Measurements from ENCODE around the gene STIM1.
"Not testable (repeated sequence)": the region's sequence is repeated elsewhere in the genome, so short reads cannot be mapped to it uniquely, and the experiment has no call there.

STIM1 gene

DNA sequence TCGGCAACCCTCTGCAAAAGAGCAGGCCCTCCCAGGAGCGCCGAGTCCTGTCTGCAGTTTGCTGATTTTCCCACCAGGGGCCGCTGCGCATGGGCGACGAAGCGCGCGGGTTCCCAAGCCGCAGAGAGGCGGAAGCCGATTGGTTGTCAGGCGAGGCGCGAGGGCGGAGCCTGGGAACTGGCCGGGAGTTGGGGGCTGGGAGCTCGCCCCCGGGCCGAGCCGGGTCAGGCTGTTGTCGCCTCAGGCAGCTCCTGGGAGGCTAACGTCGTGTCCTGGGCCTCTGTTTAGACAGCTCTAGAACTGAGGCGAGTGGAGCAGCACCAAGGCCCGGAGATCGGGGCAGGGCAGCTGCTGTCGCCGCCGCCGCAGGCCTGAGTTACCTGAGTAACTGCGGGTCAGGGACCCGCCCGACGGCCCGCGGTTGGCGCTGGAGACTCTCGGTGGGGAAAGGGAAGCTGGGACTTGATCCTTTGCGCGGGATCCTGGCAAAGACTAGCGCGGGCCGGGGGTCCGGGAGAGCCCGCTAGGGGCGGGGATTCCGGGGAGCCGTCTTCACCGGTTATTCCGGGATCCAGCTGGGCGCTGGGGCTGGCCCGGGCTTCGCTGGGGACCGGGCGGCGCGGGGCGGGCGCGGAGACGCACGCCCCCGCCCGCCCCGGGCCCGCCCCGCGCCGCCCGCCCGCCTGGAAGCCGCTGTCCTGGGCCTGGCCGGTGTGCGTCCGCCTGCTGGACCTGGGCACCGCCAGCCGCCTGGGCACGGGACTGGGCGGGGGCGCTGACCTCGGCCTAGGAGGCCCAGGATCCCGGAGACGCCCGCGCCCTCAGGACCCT is at the start of gene STIM1:
TSS of gene STIM1 (plus strand) at position 688 of the 831 bp plus-strand sequence. CDS start 607 bp downstream, outside the sequence.
- peak; percentile 96 for DNase-seq (ENCODE audit: low spot score)
- FAIRE-seq = no peak

DNA sequence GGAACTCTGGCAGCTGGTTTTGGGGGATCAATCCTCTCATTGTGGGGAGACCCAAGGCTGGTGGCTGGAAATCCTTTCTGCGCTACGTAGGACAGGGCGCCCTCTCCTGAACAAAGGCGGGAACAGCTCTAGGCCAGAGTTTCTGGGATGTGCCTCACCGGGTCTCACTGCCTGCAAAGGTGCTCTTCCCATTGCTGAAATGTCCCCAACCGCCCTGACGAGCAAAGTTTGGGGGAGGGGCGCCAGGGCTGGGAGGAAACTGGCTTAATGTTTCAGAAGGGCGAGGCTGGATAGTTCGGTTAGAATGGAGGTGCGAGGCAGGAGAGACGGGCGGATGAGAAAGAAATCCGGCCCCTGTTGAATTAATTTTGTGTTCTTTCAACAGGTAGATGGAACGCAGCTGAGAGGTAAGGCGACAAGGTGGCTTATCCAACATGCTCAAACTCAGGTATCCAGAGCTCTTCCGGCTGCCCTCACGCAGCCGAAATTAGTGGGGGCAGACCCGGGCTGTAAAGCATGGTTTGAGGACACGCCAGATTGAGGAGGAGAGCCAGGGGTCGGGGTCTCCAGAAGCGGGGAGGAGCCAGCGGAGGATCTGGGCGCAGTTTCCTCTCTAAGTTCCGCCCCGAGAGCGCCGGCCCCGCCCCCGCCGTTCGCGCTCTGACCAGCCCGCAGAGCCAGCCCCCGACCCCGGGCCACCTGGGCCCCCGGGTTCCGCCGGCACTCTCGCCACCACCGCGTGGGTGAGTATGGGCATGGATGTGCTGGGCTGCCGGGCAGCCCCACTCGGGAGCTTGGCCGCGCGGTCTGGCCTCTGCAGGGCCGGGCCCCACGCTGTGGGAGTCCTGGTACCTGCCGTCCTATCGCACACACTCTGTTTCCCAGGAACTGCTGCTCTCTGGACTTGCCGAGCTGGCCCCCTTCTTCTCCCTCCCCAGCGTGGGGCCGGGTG is 47.3 kb upstream of the STIM1 start, which contains the start of gene PGAP2:
TSS of gene PGAP2 (plus strand) at position 652 of the 952 bp plus-strand sequence. CDS start 2,700 bp downstream, outside the sequence.
- DNase-seq (ENCODE audit: low spot score) = peak; percentile 53
- FAIRE-seq = no peak

DNA sequence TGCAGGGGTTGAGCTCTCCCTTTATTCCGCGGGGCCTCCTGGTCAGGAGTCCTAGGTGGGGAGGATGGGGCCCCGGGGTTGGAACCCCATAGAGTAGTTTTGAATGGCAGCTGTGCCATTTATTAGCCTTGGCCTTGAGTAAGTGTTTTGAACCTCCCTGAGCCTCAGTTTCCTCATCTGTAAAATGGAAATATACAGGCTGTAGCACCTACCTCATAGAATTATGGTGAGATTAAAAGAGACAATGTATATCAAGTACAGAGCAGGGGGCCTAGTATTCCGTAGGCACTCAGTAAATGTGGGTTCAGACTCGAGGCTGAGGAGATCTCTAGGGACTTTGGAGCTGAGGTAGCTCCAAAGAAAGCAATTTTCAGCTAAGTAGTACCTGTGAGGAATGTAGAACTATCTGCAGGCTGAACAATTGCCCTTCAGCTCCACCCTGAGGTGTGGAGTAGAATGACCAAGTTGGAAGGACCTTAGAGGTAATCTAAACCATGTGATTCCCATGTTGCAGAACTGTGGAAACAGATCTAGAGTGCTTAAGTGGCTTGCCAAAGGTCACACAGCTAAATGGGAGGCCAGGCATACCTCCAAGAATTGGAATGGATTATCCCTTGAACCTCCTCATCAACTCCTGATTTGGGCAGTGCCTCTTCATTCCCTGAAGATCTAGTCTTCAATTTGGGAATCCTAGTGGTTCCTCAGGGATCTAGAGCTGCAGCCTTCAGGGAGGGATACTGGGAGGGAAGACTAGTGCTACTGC is 46.4 kb upstream of the STIM1 start:
- FAIRE-seq = no peak

DNA sequence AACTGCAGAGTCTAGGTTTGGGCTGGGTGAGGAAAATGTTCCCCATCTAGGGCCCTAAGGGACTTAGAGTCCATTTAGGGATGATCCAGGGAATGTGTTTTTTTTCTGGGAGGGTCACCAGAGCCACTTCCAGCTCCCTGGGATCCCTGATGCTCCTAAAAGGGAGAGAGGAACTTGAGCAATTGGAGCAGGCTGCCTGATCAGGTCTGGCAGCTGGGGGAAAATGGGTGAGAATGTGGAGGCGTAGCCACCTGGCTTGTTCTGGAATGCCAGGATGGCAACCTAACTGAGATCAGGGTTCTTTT is 45.9 kb upstream of the STIM1 start:
- FAIRE-seq = no peak

More for the DNA sequence above, 46.4 kb upstream of the STIM1 start:
- DNase-seq (ENCODE audit: low spot score) = peak; percentile 44

DNA sequence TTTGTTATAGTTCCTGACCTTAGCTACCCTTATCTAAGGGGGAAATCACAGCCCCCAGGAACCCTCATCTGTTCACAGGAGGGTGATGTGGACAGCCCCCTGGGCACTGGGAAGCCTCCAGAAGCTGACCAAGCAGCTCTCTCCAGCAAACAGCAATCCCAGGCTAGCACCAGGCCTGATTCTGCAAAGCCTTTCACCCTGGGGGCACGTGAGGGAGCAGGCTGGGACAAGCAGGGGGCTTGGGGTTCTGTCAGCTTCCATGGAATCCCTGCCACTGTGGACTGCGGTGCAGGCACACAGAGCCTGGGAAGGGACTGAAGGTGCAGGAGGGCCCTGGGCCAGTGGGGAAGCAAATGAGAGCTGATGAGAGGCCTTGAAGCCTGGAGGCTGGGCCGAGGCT is 45.0 kb upstream of the STIM1 start:
- no peak for FAIRE-seq
- no peak for DNase-seq (ENCODE audit: low spot score)

More for the DNA sequence above, 45.9 kb upstream of the STIM1 start:
- no peak for DNase-seq (ENCODE audit: low spot score)

DNA sequence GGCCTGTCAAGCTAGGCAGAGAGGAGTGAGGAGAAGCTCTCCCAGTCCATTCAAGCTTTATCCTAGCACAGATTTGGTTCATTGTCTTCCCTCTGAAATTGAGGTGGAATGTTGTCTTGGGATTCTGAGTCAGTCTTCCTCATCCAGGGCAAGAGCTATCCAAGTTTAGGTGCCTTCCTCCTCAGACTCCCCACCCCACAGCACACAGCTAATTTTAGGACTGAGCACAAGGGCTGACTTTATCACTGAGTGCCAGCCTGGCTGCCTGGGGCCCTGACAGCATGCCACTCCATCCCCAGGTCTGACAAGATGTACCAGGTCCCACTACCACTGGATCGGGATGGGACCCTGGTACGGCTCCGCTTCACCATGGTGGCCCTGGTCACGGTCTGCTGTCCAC is 44.5 kb upstream of the STIM1 start:
- DNase-seq (ENCODE audit: low spot score) = no peak
- FAIRE-seq = no peak

DNA sequence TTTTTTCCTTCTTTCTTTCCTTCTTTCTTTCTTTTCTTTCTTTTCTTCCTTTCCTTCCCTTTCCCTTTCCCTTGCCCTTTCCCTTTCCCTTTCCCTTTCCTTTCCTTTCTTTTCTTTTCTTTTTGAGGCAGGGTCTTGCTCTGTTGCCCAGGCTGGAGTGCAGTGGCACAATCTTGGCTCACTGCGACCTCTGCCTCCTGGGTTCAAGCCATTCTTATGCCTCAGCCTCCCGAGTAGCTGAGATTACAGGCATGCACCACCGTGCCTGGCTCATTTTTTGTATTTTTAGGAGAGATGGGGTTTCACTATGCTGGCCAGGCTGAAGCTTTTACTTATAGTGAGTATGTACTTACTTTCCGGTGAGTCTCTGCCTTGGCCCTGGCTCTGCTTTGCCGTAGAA is 40.6 kb upstream of the STIM1 start:
- FAIRE-seq; DNase-seq (ENCODE audit: low spot score): not testable (repeated sequence)

DNA sequence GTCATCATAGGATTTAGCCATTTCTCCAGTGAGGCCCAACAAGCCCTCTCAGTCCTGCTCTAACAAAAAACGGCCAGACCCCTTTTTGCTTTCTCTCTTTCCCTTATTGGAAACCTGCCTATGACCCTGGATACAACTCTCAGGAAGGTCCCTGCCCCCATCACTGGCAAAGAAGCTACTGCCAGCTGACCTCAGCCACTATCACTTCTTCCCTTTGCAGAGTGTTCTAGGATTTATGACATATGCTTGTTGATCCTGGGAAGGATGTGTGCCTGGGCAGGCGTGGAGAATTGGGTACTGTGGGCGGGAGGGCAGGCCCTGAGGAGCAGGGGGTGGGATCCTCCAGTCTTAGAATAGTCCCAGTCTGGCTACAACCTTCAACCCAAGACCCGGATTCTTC is 39.6 kb upstream of the STIM1 start:
- DNase-seq (ENCODE audit: low spot score) (no peak), FAIRE-seq (no peak)

DNA sequence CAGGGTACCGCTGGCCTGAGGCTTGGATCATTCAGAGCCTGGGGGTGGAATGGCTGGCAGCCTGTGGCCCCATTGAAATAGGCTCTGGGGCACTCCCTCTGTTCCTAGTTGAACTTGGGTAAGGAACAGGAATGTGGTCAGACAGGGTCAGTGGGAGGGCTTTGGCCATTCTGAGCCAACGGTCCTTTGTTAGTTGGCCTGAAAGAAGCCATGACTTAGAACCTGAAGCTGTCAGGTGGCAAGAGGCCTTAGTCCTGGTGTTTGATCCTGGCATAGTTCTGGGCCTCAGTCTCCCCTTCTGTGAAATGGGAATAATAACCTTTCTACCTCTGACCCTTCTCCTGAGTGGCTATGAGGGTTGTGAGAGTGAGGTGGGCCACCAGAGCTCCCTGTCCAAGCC is 38.8 kb upstream of the STIM1 start:
- no peak for FAIRE-seq
- no peak for DNase-seq (ENCODE audit: low spot score)

DNA sequence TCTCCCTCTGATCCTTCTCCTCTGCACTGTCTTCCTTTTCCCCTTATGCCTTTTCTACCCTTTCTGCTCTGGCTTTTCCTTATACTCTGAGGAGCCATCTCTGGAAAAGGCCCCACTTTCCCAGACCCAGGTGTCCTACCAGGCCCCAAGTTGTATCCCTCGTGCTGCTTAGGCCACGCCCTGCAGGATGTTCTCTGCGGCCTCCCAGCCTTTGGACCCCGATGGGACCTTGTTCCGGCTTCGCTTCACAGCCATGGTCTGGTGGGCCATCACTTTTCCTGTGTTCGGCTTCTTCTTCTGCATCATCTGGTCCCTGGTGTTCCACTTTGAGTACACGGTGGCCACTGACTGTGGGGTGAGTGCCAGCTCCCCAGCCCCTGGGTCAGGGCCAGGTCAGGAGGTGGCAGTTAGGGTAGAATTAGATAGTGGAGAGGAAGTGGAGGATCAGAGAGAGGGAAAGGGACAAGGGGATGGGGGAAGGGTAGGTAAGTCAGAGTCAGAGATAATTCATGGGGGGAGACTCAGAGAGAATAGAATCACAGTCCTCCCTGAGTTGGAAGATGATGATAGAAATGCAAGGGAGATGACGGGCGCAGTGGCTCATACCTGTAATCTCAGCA is 38.2 kb upstream of the STIM1 start:
- FAIRE-seq = no peak
- no peak for DNase-seq (ENCODE audit: low spot score)

DNA sequence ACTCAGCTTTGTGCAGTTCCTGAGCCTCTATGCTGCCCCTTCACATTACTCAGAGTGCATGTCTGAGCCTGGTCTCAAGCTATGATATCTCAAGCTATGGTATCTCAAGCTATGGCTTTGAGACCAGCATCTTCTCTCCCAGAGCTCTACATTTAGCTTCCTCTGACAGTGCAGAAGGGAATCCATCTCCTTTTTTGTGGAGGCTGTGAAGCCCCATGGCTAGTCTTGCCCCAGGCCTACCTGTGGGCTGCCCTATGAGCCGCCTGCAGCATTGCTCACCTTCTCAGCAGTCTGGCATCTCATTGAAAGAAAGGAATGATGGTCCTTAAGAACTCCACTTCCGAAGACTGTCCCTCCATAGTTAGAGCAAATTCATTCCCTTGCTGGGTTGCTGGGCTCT is 34.5 kb upstream of the STIM1 start:
- DNase-seq (ENCODE audit: low spot score) (no peak), FAIRE-seq (no peak)

DNA sequence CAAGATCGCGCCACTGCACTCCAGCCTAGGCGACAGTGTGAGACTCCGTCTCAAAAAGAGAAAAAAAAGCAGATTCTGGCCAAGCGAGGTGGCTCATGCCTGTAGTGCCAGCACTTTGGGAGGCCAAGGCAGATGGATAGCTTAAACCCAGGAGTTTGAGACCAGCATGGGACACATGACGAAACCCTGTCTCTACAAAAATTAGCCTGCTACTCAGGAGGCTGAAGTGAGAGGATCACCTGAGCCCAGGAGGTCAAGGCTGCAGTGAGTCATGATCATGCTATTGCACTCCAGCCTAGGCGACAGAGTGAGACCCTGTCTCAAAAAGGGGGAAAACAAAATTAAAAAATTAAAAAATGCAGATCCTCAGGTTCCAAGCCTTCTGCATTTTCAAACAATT is 33.2 kb upstream of the STIM1 start:
- DNase-seq (ENCODE audit: low spot score) (no peak), FAIRE-seq (no peak)

DNA sequence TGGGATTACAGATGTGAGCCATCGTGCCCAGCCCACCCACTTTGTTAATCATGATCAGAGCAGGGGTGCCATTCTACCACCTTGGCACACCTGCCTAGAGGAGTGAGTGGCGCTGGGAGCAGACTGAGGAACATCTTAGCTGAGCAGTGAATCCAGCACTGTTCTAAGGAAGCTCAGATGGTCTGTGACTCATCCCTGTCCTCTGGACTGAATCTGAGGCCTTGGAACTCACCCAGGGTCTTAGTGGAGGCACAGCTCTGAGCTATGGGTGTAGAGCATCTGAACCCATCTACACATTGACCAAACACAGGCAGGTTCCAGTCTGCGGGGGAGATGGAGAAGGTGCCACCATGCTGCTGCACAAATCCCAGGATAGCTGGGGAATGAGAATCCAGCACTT is 32.2 kb upstream of the STIM1 start:
- FAIRE-seq (no peak), DNase-seq (ENCODE audit: low spot score) (peak; percentile 21)

DNA sequence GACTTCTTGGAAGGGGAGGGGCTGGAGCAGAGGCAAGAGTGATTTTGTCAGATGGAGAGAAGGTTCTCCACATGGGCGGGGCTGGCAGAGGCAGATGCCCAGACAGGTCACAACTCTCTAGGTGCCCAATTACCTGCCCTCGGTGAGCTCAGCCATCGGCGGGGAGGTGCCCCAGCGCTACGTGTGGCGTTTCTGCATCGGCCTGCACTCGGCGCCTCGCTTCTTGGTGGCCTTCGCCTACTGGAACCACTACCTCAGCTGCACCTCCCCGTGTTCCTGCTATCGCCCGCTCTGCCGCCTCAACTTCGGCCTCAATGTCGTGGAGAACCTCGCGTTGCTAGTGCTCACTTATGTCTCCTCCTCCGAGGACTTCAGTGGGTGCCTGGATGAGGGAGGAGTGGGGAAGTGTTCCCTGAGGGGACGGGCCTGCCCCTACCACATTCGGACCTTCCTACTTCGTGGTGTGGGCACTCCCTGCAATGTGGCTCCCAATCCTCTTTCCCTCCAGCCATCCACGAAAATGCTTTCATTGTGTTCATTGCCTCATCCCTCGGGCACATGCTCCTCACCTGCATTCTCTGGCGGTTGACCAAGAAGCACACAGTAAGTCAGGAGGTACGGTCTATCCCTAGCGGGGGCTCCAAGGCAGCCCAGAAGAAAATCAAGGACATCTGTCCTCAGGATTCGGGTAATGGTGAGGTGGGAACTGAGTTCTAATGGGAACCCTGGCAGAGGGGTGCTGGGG is 31.5 kb upstream of the STIM1 start:
- FAIRE-seq (no peak), DNase-seq (ENCODE audit: low spot score) (no peak)

DNA sequence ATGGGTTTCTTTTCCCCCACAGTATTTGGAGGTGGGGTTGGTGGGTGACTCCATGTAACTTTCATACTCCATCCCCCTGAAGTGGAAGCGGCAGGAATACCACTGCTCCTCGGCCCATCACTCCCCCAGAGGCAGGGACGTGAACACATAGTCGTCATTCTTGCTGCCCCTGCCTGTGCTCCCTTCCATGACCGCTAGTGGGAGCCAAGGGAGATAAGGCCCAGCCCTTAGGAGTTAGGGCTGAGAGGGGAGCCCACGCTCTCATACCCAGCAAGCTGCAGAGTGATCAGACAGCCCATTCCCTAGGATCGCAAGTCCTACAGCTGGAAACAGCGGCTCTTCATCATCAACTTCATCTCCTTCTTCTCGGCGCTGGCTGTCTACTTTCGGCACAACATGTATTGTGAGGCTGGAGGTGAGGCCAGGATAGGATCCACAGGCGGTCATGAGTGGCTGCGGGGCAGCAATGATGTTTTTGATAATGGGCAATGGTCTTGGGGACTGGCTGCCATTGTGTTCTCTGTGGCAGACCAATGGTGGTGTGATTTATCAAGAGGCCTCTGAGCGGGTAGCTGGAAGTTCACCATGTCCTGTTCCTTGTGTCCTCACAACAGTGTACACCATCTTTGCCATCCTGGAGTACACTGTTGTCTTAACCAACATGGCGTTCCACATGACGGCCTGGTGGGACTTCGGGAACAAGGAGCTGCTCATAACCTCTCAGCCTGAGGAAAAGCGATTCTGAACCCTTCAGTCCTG is 30.6 kb upstream of the STIM1 start:
- DNase-seq (ENCODE audit: low spot score) (peak; percentile 67), FAIRE-seq (peak; percentile 52)

DNA sequence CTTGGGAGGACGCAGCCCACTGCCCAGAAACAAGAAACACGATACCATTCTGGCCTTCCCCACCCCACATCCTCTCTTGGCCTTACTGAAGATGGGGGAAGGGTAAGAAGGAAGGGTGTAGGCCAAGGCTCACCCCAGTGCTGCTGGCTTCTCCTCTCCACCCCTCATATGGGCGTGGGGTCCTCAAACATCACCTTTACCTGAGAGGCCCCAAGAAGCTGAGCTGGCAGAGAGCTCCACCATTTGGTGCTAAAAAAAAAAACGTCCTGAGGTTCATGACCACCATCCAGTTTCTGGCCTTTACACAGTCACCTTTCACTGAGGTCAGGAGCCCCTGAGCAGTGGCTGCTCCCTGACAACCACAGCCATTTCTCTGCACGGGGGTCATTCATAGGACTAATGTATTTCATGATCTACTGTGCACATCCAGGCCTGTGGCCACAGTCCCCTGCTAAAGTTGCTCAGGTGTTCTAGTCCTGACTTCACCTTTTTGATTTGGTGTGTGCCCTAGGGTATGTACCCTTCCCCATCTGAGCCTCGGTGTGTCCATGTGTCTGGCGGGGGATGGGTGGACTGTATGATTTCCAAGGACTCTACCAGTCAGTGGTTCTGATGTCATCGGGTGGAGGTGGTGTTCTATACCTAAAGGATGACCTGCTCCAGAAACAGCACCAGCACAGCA is 29.9 kb upstream of the STIM1 start:
- DNase-seq (ENCODE audit: low spot score) (no peak), FAIRE-seq (no peak)

DNA sequence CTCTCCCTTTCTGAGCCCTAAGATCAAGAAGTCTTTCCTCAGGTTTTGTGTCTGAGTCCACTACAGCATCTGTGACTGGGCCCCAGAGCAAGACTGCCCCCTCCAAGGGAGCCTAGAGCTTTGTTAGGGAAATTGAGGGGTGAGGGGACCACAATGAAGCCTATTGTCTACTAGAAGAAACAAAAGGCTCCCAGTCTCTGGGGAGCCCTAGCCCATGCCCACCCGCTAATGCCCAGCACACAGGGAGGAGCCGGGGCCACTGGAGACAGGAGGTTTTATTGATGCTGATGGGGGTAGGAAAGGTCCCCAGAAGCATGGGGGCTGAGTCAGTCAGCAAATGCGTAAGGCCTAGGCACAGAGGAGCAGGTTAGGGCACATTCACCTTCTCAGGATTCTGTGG is 28.7 kb upstream of the STIM1 start:
- FAIRE-seq (no peak), DNase-seq (ENCODE audit: low spot score) (no peak)

DNA sequence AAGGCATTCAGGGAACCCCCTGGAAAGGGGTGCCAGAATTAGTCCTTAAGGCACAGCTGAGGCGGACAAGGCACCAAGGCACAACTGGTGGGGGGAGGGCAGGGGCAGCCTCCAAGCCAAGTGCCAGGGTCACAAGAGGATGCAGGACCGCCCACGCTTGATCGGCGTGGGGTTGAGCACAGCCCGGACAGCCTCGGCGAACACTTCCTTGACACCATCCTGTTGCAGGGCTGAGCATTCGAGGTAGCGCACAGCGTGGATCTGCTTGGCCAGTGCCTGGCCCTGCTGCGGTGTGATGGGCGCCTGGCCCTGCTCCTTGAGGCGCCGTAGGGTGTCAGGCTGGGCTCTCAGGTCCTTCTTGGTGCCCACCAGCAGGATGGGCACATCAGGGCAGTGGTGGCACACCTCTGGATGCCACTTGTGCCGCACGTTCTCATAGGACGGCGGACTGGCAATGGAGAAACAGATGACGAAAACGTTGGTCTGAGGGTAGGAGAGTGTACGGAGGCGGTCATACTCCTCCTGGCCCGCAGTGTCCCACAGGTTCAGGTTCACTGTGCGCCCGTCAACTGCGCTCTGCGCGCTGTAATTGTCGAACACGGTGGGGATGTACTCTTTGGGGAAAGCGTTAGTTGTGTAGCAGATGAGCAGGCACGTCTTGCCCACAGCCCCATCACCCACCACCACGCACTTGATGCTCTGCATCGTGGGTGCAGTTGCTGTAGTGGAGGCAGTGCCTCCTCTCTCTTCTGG is 27.9 kb upstream of the STIM1 start:
- FAIRE-seq = no peak
- no peak for DNase-seq (ENCODE audit: low spot score)

Data from urothelium cell line (cell line).